NCI-H1105 (cell line): ENCODE data around the gene PRPF40B.
"Not testable (repeated sequence)": the region's sequence is repeated elsewhere in the genome, so short reads cannot be mapped to it uniquely, and the experiment has no call there.

Experiments
- DNase-seq: peaks from one replicate; lab custom pipeline; 2025; lab: John Stamatoyannopoulos, UW

The PRPF40B gene

DNA sequence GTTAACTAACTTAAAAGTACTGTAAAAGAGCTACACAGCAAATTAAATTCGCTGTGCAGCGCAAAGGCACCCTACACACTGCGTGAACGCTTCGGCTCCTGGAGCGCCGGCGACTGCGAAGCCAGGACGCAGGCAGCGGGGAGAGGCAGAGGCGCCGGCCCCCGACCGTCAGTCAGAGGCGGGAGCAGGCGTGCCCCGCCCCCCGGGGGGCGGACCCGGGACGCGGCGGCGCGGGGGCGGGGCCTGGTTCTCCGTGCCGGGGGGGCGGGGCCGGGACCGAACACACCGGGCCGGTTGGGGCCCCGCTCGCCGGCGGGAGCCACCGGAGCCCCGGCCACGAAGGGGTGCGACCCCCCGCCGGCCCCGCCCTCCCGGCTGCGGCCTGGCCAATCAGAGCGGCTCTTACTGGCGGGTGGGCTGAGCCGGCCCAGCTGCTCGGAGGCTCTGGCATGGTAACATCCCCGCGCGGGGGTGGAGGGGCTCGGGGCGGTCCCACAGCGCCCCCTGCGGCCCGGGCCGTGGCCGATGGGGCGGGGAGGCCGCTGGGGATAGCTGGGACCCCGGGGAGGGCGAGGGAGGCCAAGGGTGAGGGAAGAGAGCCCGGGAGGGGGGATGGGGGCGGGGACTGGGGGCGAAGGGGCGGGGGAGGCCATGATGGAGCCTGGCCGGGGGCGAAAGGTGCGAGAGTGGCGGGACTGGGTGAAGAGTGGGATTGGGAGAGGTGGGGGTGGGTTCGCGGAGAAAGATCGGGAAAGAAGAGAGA is at the start of gene PRPF40B:
Gene PRPF40B (plus strand): TSS at position 420 of the 763 bp plus-strand sequence. CDS start 30 bp downstream, at position 450.
- DNase-seq: peak; percentile 76

DNA sequence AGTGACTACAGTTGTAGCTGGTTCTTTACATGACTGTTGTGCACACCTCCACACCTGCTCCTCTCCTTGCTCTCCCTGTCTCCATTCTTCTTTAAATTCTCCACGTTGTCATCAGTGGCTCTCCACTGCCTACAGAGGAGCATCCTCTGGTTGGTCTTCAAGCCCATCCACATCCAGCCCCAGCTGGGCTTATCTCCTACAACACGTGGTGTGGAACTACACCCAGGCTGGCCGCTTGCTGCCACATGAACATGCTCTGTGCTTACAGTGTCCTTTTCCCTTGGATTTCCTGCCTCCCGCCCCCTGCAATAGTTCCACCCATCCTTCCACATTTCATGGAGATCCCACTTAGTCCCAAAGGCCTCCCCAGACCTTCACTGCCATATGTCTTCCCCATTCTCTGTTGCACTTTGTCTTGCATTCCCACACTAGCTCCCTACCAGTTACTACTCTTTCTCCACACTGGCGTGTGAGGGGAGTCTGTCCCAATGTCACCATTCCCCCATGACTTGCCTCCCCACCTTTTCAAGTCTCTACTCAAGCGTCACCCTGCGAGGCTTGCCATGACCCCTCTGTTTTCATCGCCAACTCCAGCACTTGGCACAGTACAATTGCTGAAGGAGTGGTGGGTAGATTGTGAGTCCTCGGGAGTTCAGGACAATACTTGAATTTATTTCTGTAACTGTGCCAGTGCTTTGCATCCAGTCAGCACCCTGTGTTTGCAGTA is 45.6 kb upstream of the PRPF40B start:
- no peak for DNase-seq

DNA sequence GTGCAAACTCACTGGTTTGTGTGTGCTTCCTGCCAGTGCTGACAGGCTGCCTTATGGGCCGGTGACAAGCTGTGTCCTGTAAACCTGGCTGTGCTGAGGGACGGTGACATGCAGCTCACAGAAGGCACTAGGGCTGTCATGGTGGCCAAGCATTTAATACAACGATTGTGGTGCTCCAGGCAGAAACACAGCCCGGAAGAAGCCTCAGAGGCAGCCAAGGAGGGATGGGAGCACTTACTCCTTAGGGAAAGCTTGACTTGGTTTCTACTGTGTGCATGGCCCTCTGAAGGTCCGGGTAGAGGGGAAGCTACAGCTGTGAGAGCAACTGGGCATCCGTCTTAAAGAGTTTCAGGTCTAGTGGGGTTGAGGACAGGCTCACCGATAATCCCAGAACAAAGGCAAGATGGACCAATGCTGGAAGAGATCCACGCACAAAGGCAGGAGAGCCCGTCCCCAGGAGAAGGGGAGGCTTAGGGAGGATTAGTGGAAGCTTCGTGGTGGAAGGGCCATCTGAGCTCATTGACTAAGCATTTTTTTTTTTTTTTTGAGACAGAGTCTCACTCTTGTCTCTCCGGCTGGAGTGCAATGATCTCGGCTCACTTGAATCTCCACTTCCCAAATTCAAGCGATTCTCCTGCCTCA is 44.8 kb upstream of the PRPF40B start:
- DNase-seq: no peak

DNA sequence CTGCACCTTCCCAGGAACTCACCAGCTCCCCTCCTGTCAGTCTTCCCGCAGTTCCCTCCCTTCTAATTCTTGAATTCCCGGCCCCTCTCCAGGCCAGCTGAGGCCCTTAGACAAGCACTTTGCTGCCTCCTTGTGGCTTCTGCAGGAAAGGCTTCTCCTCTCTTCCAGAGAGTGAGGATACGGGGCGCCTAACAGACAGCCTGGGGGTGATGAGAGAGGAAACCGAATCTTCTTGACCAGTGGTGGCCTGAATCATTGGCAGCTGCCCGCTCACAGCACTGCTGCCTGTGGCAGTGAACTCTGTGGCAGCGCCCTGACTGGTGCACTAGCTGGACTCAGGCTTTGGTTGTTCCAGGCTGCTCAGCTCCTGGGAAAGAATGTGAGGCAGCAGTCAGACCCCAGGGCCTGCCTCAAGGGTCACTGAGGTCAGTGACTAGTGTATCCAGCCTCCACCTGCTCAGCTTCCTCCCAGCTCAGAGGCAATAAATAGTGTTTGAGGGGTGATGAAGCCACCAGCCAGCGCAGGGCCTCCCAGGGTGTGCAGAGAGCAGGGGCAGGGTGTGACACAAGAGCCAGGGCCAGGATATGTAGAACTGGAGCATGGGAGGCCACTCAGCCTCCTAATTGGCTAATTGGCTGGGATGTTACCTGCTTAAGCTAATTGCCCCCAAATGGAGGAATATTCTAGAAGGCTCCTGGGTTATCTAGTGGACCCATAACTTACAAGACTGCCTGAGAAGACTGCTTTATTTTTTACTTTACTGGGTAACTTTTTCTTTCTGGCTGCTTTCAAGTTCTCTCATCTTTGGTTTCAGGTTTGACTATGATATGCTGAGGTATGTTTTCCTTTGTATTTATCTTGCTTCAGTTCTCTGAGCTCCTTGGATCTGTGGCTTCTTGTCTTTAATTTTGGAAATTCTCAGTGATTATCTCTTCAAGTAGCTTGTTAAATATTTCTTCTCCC is 42.5 kb upstream of the PRPF40B start:
- DNase-seq: peak; percentile 52

DNA sequence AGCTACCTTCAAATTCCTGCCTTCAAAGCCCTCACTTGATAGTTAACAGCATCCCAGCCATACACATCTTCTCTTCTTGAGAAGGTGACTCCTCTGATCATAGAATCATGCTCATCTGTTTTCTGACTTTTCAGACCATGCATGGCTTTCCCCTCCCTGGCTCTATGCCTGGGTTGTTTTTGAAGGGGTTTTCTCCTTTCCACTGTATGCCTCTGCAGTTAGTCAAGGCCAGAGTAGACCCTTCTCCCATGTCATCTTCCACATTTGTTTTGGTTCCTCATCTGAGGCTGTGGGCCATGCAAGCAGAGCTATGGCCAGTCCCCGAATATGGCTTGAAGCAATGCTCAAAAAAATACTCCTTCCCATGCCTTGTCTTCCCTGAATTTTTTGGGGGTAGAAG is 41.2 kb upstream of the PRPF40B start:
- DNase-seq: no peak

DNA sequence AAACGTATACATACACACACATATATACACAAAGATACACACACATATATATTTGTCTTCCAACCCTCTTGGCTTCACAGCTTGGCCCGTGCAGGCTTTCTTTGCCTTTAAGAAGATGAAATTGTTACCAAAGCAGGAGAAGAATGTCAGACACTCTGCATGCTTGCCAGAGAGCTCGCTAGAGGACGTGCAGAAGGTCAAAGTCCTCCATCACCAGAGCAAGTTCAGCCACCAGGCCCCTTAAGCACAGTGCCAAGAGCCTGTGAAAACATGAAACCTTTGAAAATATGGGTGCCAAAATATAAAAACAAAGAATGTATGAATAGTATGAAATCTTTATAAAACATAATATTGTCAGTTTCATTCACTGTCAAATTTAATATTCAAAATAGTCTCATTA is 40.5 kb upstream of the PRPF40B start:
- DNase-seq: no peak

DNA sequence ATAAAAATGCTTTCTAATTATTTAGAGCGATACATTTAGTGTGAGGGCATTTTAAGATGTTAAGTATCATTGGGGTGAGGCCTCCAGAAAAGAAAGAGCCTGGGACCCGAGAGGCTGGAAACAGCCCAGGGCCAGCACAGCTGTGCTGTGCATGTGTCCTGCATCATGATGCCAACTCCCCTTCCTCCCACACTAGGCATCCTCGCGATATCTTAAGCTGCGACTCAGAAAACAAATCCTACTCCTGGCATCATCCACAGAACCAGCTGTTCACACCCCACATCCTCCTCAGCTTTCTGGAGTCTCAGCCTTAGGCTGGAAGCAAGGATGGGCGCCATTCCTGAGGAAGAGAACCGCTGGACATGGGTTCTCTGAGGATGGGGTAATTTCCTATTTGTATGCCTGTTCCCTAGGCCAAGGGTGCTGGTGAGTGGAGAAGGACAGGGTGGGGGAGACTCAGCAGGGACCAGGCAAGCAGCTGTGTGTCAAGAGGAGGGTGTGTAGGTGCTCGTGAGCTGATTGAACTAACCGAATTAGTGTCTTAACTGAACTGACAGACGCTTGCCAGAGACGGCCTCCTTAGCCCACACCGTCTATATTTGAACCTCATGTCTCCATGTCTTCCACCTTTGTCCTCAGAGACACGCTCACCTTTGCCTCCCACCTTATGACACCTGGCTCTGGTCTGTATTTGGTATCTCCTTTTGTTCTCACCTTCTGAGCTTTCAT is 39.8 kb upstream of the PRPF40B start:
- DNase-seq: no peak

DNA sequence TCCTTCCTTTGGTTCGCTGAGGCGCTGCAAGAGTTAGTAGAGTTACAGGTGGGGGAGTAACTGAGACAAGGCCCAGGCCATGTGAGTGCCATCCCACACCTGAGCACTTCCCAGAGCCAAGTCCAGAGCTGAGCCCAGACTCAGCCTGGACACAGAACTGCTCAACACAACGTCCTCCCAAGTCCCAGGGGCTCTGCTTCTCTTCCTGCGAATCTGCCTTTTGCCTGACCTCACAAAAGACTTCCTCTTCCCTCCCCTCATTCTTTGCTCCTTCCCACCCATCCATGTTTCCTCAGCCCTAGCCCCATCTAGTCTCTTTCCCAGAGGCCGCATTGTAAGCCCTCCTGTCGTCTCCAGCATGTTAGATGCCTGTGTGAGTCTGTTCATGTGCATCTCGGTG is 38.8 kb upstream of the PRPF40B start:
- no peak for DNase-seq

DNA sequence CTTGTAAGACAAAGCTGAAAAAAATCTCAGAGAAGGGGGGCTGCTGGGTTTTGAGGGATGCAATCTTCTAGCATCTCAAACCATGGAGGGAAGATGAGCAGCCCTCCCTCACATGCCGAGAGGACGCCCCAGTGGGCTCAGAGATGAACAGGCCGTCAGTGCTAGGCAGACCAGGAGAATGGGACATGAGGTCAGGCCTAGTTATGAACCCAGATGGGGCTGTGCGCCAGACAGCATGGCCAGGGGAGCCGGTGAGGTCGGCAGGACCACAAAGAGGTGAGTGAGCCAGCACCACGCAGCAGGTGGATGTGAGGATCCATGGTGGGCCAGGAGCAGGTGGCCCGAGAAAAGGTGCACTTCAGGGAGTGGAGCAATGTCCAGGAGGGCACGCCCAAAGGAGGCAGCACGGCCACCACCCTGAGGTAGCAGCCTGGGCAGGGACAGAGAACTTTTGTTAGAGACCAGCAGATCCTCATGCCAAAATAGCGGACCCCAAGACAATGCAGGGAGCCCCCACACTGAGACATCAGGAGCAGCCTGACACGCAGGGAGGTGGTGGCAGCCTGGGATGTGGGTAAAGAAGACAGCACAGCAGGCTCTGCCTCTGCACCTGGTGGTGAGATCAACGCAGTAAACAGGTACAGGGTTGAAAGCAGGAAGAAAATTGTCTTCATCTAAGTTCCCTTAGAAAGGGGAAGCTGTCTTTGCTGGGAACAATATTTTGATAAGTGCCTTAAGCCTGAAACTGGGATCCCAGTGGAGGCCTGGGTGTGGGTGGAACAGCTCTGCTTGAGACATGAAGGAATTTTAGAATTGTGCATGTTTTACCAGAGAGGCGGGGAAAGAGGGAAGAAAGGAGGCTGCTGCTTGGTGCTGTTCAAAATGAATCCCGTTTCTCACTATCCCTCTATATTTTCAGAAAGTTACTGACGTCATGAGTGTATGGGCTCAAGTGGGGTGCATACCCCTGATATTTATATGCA is 37.6 kb upstream of the PRPF40B start:
- DNase-seq: no peak

DNA sequence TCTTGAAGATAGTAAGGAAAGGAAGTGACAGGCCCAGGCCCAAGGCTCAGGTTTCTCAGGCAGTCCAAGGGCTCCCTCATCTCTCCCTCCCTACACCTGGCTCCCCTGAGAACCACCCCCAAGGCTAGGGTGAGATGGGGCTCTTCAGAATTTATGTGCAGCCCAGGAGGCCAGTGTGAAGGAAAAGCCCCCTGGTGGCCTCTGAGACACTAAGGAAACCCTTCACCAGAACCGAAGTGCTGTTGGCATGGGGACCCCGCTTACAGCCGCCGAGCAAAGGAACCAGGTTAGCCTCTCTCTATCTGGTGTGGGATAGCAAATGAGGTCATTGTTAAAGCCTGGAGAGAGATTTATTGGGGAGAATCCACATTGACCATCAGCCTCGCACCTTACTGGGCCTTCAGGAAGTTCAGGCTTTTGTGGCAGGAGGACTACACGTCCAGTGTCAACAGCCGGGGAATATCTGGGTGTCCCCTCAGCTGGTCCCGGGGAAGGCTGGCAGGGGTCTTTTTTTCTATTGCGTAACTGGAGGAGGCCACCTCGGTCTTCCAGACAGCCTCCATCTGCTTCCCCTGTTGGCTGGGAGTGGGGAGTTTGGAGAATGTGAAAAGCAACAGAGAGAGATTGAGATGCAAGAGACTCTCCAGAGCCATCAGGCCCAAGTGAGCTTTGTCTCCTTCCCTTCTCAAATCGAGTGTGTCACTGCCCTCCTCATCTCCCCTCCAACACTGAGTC is 36.0 kb upstream of the PRPF40B start:
- DNase-seq: no peak

DNA sequence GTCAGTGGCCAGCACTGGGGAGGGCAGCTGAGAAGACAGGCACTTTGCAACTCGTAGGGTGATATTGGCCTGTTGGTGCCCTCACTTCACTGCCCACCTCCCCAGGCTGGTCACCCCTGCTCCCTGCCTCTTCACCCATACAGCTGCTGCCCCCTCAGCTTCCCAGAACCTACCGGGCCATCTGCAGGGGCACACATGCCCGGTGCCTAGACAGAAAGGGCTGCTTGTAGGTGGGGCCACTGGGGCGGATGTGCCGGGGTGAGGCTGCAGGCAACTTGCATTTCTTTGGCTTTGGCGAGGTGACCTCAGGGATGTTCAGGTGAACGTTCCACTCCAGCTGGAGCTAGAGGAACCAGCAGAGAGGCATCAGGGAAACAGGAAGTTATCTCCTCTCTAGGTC is 35.1 kb upstream of the PRPF40B start:
- DNase-seq: no peak

DNA sequence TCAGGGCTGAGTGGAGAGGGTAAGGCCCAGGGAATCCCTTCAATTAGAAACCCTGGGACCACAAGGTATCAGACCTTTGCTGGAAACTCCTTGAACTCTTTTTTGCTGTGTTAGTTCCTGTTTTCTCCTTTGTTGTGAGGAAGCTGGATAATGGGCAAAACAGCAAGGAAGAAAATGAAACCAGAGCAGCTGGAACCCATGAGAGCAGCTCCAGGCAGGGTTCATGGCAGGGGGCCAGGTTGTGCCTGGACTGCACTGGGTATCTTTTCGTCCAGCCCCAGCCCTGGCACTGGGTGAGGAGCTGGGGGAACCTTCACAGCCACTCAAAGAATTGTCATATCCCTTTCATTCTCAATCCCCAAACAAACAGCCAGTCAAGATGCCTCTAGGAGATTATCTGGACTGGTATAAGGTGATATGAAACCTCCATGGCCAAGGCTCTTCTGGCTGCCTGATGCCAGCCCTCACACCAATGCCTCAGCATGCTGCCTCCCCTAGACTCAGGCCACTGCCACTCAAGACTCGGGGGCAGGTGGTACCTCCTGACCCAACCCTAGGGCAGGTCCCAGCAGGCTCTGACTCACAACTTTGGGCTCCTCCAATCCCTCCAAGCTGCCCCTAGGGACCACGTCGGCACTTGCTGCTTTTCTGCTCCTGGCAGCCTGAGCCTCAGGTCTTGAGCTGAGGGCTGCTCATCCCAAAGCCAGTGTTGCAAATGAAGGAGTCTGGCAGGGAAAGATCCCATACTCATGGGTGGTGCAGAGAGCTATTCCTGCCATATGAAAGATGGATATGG is 34.4 kb upstream of the PRPF40B start:
- no peak for DNase-seq

DNA sequence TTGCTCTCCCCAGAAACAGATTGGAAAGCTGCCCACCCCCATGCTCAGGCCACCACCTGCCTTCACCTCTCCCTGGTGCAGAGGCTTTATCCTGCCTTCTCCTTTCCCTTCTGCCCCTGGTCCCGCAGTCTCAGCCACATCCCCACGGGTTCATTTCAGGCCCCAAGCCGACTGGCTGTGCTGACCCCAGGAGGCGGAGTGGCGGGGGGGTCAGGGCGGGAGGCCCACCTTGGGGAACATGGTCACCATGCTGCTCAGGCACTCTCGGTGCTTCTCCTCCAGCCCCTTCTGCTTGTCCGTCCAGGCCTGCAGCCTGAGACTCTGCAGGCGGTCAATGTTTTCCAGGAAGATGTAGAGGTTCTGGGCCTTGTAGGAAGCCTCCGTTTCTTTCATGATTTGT is 24.8 kb upstream of the PRPF40B start:
- DNase-seq: no peak

DNA sequence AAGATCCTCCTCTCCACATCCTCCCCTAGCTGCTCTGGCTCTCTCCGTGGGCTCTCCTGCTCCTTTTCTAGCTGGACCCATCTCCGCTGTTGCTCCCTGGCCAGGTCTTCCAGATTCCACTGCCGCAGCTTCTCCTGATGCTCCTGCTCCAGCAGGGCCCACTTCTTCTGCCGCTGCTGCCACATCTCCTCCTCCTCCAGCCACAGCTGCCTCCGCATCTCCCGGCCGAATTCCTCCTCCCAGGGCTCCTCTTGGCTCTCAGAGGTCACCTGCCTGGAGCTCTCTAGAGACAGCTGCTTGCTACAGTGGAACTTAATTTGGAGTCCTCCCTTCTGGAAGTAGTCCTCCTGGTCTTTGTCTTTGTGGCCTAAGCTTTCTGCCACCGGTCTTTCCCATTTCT is 23.4 kb upstream of the PRPF40B start:
- no peak for DNase-seq

DNA sequence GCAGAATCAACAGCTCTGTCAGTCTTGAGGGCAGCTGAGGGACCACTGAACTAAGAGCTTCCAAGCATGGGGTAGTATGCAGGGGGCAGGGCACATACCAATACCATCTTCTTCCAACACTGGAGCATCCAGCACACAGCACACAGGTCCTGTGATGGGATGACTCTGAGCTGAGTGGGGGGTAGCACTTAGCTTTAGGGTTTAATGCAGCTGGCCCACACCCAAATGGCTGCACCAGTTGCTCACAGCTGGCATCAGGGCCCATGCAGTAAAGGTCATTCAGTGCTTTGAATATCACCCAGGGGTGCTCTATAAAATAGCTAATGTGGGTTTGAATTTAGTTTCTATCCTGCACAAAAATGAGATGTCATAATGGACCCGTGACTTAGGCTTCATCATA is 19.6 kb upstream of the PRPF40B start:
- no peak for DNase-seq

DNA sequence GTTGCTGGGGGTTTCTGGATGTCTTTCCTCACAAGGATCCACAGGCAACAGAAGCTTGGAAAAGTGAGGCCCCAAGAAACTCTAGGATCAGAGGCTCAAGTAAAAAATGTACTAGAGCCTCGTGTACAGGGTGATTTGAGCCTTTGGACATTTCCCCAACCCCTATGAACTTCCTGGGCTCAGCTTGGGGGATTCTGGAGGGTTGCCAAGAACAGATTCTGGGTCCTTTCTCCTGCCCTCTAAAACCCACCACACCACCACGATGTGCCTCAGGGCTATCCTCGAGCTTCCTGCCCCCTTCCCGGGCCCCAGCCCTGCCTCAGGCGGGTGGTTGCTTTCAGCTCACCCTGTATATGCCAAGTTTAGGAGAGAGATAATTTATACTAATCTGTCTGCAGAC is 18.5 kb upstream of the PRPF40B start:
- DNase-seq: no peak

DNA sequence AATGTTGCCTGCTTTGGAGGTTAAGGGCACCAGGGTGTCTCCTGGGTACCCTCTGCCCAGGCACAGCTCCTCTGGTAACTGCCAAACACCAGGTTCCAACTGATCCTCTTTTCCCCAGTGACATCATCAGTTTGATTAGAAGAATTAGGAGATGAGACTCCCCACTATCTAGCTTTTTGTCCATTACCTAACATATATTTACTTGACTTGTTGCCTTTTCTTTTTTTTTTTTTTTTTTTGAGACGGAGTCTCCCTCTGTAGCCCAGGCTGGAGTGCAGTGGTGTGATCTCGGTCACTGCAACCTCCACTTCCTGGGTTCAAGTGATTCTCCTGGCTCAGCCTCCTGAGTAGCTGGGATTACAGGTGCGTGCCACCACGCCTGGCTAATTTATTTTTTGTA is 17.8 kb upstream of the PRPF40B start, which contains the start of gene FAM186B:
Gene FAM186B (minus strand): TSS at position 101 of the 400 bp plus-strand sequence. CDS start 162 bp downstream, outside the sequence.
- DNase-seq: not testable (repeated sequence)
